ENCODE data around the gene BCAT1. TPM values are rescaled to one million over a fixed set of nuclear protein-coding genes. Genes with fewer than 3 reads are reported as not detected.
"Not testable (repeated sequence)": the region's sequence is repeated elsewhere in the genome, so short reads cannot be mapped to it uniquely, and the experiment has no call there.

Gene BCAT1
- polyA plus RNA-seq, 4 donors: 45.8 to 60.8 (median 55.3) TPM

DNA sequence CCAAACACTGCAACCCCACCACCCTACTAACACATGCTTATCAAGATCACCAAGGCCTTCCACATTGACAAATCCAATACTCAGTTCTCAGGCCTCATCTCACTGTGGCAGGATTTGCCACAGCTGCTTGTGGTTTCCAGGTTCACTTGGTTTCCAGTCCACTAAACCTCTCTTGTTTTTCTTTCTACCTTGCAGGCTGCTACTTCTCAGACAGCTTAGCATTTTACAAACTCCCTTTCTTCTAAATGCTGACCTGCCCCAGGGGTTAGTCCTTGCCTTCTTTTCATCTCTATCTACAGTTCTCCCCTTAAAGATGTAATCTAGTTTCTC is 84.1 kb downstream of the BCAT1 start:
- no peak for DNase-seq (ENCODE audit: low read depth in 4 of 4, low spot score in 3 of 4)

DNA sequence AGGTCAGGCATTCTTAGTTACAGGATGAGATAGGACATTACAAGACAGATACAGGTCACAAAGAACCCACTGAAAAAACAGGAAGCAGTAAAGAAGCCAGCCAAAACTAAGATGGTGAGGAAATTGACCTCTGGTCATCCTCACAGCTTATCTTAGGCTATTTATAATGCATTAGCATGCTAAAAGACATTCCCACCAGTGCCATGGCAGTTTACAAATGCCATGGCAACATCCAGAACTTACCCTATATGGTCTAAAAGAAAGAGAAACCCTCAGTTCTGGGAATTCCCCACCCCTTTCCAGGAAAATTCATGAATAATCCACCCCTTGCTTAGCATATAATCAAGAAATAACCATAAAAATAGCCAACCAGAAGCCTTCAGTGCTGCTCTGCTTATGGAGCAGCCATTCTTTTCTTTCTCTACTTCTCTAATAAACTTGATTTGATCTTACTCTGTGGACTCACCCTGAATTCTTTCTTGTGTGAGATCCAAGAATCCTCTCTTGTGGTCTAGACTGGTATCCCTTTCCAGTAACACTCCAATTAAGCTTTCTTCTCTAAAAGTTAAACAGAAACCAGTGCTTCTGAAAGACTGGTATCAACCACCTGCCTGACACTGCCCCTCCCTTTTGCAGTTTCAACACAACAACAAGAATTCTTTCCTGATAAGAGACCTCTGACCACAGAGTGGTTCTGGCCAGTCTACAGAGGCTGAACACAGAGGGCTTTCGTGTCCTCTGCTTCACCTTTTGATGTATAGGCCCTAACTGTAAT is 86.9 kb downstream of the BCAT1 start:
- no peak for DNase-seq (ENCODE audit: low read depth in 4 of 4, low spot score in 3 of 4)

DNA sequence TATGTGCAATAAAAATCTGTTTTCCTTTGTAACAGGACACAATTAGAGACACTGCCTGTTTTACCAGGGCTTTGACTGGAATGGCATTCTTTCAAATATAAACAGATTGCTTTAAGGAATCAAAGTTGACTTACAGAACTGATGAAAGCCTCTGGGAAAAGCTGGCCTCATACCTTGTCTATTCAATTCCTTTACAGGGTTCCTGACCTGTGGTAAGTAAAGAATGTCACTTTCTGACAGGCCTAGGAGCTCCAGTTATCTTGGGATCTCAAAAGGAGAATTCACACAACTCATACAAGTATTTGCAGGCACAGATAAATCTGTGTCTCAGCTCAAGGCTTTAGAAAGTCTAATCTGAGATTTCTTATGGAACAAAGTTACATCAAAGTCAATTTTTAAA is 88.4 kb downstream of the BCAT1 start:
- DNase-seq (ENCODE audit: low read depth in 4 of 4, low spot score in 3 of 4): no peak

DNA sequence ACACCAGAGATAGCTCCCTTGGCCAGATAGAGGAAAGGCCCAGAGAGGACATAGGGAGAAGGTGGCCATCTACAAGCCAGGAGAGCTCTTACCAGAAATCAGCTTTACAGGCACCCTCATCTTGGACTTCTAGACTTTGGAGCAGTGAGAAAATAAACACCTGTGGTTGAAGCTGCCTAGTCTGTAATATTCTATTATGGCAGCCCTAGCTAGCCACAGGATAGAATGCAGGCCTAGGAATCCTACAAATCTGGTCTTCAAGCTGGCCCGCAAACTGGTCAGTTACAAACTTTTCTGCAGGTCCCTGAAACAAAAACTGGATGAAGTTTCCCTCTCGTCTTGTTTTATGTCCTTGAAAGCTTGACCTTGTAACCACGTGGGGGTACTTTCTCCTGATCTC is 92.4 kb downstream of the BCAT1 start:
- DNase-seq (ENCODE audit: low read depth in 4 of 4, low spot score in 3 of 4): no peak

DNA sequence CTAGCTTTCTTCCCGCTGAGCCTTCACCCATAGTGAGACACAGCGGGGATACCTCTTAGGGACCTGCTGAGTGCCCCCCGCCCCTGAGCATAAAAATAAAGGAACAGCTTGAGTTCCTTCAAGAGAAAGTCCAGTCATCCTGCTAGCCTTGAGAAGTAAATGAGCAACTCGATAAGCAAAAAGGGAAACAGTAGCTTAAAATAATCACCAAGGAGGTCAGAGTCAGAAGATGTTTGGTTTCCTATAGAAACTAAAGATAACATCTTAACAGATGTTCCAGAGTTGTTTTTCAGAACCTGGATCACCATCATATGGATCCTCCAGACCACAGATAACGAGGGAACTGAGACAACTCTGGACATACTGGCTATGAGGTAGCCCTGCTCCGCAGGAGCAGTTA is 94.0 kb downstream of the BCAT1 start:
- DNase-seq (ENCODE audit: low read depth in 4 of 4, low spot score in 3 of 4): no peak

DNA sequence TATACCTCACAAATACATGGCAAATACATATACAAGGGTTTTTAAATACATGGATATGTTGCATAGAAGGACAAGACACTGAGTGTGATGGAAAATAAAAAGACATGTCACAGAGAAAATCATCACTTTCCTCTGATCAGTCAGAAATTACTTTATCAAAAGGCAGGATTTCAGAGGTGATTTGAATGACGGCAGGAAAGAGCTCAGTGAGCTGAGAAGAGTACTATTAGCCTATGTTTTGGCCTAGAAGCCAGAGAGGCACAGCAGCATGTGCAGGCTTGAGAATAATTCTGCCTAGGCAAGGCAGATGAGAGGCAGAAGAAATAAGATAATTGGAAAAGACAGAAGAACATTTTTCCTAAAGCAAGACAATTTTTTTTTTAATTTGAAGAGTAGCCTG is 94.9 kb downstream of the BCAT1 start:
- no peak for DNase-seq (ENCODE audit: low read depth in 4 of 4, low spot score in 3 of 4)

DNA sequence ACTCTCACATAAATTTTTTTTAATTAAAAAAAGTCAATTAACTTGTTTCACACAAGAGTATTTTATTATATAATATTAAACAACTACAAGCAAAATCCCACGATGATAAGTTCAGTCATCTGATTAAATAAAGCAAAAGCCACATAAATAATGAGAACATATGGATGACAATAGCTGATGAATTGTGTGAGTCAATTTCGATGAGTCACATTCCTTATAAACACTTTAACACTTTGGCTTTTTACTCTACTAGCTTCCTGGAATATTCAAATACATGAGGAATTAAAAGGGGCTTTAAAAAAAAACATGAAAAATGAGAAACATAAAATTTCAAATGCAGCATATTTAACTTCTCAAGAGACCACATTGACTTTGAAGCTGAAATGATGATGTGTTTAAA is 95.3 kb downstream of the BCAT1 start:
- DNase-seq (ENCODE audit: low read depth in 4 of 4, low spot score in 3 of 4): no peak

DNA sequence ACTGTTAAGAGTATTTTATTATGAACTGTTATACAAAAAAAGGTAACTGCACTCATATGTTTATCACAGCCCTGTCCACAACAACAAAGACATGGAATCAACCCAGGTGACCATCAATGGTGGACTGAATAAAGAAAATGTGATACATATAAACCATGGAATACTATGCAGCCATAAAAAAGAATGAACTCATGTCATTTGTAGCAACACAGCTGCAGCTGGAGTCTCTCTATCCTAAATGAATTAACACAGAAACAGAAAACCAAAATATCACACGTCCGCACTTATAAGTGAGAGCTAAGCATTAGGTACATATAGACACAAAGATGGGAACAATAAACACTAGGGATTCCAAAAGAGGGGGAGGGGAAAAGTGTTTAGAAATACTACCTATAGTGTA is 95.8 kb downstream of the BCAT1 start:
- no peak for DNase-seq (ENCODE audit: low read depth in 4 of 4, low spot score in 3 of 4)

DNA sequence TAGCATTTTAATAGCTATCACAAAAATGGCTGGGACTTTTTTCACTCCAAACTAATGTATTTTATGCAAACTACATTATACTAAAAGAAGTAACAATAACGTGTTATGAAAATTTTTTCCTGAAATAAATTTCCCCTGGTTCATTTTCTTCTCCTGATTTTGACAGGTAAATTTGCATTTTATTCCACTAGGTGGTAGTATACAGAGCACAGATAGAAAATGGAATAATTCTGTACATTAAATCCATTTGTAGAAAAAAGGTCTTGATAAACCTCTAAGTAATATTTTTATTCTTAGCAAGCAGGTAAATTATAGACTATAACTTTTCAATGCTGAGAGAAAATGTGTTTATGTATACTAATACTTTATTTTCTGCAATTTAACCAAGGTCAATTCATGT is 96.5 kb downstream of the BCAT1 start:
- DNase-seq (ENCODE audit: low read depth in 4 of 4, low spot score in 3 of 4): no peak

DNA sequence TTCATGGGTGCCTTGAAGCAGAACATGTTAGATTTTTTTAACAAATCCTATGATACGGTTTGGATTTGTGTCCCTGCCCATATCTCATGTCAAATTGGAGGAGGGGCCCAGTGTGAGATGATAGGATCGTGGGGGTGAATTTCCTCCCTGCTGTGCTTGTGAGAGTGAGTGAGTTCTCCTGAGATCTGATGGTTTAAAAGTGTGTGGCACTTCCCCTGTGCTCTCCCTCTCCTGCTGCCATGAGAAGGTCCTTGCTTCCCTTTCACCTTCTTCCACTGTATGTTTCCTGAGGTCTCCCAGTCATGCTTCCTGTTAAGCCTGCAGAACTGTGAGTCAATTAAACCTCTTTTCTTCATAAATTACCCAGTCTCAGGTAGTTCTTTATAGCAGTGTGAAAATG is 97.0 kb downstream of the BCAT1 start:
- not testable (repeated sequence) for DNase-seq (ENCODE audit: low read depth in 4 of 4, low spot score in 3 of 4)

DNA sequence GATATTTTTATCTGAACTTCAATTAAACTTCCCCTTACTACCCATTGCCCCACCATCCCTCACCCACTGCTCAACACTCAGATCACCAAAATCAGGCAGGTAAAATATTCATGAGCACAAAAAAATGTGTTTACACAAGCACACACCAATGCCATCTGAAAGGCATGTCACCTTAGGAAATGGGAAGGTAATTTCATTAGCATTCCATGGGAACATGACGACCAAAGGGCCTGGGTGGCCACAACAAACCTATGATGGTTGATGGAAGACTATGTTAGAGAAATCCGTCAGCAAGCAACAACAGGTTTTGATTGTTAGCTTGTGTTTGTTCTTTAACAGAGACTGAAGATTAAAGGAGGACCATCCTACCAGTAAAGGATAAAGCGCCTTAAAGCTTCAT is 97.6 kb downstream of the BCAT1 start:
- no peak for DNase-seq (ENCODE audit: low read depth in 4 of 4, low spot score in 3 of 4)

DNA sequence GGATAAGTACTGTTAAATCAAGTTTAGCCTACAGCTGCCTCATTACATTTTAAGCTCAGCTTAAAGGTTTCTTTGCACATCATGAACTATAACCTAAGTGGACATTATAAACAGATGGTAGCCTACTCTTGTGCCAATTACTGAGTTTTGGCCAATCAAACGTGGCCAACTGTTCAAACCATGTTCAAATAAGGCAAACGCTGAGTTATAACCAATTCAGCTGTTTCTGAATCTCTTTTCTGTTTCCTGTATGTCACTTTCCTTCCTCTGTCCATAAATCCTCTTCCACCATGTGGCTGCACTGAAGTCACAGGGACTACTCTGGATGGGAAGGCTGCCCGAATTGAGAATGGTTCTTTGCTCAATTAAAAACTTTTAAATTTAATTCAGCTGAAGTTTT is 98.4 kb downstream of the BCAT1 start:
- DNase-seq (ENCODE audit: low read depth in 4 of 4, low spot score in 3 of 4): no peak

DNA sequence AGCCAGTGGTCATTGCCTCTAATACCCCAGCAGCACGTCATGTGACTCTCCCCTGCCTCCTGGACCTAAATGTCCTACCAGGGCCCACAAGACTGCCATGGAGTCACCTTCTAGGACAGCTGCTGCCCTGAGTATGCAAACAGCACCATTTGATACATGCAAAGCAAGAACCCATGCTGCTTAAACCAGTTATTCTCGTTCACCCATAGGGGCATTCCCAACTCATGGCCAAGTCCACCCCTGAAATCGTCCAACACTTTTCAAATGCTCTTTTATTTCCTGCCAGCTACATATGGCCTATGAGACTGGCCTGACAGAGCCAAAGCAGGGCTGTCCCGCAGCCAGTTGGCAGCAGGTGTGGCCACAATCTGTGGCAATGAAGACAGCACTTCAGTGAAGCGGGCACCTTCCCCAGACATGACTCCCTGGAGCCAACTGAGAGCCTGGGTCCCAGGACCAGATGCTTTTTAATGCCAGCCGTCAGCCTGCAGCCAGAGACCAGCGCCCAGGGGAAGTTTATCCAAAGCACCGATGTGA is 99.9 kb downstream of the BCAT1 start:
- no peak for DNase-seq (ENCODE audit: low read depth in 4 of 4, low spot score in 3 of 4)

DNA sequence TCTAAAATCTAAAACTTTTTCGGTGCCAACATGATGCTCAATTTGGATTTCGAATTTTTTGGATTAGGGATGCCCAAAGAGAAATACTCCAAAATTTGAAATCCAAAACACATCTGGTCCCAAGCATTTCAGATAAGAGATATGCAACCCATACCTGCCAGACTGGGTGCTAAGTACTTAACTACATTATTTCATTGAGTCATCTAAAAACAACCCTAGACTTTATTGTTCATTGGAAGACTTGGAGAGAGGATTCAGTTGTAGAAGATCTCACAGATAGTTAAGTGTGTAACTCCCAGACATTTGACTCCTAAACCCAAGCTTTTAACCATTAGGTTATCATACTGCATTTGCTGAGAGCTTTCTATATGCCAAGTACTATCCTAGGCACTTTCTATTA is 102.2 kb downstream of the BCAT1 start:
- DNase-seq (ENCODE audit: low read depth in 4 of 4, low spot score in 3 of 4): no peak

DNA sequence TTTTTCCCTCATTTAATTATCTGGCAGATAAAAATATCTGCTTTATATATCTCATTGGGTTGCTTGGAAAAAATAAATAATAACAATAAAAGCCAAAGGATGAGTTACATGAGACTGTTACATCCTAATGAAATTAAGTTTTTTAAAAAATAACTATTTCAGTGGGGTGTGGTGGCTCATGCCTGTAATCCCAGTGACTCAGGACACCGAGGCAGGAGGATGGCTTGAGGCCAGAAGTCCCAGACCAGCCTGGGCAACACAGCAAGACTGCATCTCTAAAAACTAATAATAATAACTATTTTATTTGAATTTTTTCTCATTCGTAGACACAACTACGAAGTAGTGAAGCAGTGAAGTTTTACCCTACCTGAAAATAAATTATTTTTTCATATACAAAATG is 103.3 kb downstream of the BCAT1 start:
- no peak for DNase-seq (ENCODE audit: low read depth in 4 of 4, low spot score in 3 of 4)

DNA sequence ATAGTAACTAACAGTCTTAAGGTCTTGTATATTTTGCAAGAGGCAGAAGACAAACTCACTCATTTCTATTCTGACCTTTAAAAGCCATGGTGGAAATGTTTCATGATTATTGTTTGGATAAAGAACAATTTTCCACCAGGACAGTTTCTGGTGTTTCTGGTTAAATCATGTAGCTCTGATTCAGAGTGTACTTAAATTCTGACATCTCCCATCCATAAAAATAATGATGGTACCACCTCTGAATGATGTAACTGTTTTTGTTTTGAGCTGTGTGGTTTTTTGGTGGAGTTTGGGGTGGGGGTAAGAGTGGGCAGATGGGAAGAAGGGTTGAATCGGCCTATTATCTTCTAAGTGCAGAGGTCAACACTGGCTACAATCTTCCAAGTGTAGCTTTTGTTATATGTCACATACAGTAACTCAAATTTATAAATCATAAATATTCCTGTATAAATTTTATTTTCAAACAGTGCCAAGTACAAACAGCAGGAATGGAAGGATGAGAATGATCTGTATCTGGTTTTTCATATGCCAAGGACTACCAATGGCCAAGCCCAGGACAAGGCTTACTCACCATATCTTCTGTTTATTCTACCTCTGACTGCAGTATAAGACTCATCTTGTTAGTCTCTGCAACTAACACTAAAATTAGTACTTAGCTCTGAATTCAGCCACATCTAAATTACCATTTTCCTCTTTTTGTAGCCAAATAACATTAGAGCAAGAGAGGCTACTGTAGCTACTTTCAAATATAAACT is 108.7 kb downstream of the BCAT1 start:
- DNase-seq (ENCODE audit: low read depth in 4 of 4, low spot score in 3 of 4): no peak

DNA sequence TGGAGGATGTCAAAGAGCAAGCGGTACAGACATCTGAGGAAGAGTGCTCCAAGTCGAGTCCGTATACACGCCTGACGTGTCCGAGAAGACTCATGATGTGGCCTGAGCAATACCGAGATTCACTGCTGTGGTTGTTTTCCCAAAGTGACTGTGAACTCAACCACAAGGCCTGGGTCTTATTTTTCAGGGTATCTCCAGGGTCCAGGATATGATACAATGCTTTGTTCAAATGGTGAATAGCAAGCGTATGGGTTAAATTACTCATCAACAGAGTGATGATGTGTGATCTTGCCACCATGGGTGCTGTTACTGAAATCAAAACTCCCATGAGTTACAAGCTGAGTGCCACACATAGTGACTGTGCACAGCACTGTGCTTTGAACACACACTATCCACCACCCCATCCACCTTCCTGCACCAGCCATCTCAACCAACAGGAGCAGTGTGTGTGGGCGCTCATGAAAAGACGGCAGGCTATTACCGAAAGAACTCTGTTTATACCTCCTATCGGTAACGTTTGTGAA is 109.6 kb downstream of the BCAT1 start:
- DNase-seq (ENCODE audit: low read depth in 4 of 4, low spot score in 3 of 4): no peak

DNA sequence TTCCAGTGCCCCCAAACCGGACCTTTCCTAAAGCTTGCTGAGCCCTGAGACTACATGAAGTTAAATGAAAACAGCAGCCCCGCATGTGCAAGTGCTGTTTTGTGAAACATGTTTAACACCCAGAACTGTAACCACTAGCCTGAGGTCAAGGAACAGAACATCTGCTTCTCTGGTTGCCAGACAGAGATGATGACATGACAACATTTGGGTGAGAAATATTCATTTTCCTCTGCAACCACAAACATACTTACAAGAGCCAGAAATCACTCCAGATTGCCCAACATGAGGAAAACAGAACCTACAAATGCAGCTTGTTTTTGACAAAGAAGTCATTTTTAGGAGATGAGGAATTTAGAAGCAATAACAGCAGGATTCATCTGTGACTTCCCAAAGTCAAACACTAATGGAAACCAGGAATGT is 110.4 kb downstream of the BCAT1 start:
- DNase-seq (ENCODE audit: low read depth in 4 of 4, low spot score in 3 of 4): no peak

DNA sequence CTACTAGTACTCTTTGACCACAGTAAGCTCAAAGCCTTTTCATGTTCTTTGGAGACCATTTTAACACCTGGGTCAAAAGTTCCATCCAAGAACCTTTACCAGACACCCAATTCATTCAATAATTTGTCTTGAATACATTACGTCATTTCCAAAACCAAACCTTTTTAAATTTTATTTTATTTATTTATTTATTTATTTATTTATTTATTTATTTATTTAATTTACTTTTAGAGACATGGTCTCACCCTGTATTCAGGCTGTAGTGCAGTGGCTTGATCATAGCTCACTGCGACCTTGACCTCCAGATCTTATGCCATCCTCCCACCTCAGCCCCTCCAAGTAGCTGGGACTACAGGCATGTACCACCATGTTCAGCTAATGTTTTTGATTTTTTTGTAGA is 113.5 kb downstream of the BCAT1 start:
- no peak for DNase-seq (ENCODE audit: low read depth in 4 of 4, low spot score in 3 of 4)

DNA sequence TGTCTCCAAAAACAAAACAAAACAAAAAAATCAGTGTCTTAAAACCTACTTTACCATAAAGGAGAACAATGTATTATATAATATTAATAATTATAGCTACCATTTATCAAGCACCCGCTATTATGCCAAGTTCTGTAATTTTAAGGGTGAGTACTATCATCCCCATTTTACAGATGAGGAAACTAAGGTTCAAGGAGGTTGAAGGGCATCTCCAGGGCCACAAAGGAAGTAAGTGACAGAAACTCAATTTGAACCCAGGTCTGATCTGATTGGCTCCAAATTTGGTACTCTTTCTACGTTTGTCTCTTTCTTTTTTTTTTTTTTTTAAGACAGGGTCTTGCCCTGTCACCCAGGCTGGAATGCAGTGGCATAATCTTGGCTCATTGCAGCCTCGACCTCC is 115.4 kb downstream of the BCAT1 start:
- no peak for DNase-seq (ENCODE audit: low read depth in 4 of 4, low spot score in 3 of 4)

DNA sequence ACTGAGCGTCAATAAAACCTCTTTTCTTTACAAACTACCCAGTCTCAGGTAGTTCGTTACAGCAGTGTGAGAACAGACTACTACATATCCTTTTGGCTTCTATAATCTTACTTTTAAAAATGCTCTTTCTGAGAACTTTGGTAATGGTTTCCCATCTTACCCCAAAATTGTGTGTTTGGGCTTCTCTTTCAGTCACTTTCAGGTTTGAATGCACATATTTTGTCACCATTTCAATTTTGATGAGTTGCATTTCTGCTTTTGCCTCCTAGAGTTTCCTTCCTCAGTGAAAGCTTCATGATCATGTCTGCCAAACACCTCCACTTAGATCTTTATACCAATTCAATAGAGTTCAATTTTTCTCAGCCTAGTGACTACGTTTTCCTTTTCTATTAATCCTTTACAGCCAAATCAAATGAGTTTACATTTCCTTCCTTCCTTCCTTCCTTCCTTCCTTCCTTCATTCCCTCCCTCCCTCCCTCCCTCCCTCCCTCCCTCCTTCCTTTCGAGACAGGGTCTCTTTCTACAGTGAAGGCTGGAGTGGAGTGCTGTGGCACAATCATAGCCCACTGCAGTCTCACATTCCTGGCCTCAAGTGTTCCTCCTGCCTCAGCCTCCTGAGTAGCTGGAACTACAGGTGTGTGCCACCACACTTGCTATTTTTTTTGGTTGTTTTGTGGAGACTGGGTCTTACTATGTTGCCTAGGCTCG is 124.9 kb downstream of the BCAT1 start:
- DNase-seq (ENCODE audit: low read depth in 4 of 4, low spot score in 3 of 4): no peak
